Stimulated activated CD4-positive, alpha-beta T cell treated with anti-CD3 and anti-CD28 coated beads, Interleukin-4, amount 100 ng/mL, for 48 hours (primary cell): ENCODE results near the gene NIM1K.
A peak's percentile ranks its signal among the peaks of the same experiment; 100 is the strongest.
"Not testable (repeated sequence)": the region's sequence is repeated elsewhere in the genome, so short reads cannot be mapped to it uniquely, and the experiment has no call there.

Experiments used
- DNase-seq, 2 donors: peaks; one replicate each; pipeline ENCODE4 v3.0.0-alpha.2; 2020; ENCODE audit warnings: low read depth in 2 of 2

The NIM1K gene

GRCh38 chr5:43230707-43231106 lies 38.7 kb downstream of the NIM1K start:
- no peak for DNase-seq

GRCh38 chr5:43231977-43232376 lies 40.0 kb downstream of the NIM1K start:
- peak in 1 of 2 donors; percentile 2 for DNase-seq

GRCh38 chr5:43232943-43233833 lies 41.2 kb downstream of the NIM1K start:
- no peak for DNase-seq

- DNase-seq, result no peak
Observed at GRCh38 chr5:43233946-43234345, 41.9 kb downstream of the NIM1K start.

- DNase-seq, result no peak
Observed at GRCh38 chr5:43236653-43237355, 44.8 kb downstream of the NIM1K start.

GRCh38 chr5:43242196-43242595 lies 50.2 kb downstream of the NIM1K start:
- DNase-seq, result no peak

- DNase-seq, result no peak
Observed at GRCh38 chr5:43243270-43243669, 51.2 kb downstream of the NIM1K start.

- DNase-seq, result no peak
Observed at GRCh38 chr5:43244823-43245565, 53.0 kb downstream of the NIM1K start.

- peak in 1 of 2 donors; percentile 7 for DNase-seq
Observed at GRCh38 chr5:43245724-43246385, 53.8 kb downstream of the NIM1K start.

- no peak for DNase-seq
Observed at GRCh38 chr5:43251754-43252153, 59.7 kb downstream of the NIM1K start.

- DNase-seq, result no peak
Observed at GRCh38 chr5:43255704-43256103, 63.7 kb downstream of the NIM1K start.

- no peak for DNase-seq
Observed at GRCh38 chr5:43256261-43256966, 64.4 kb downstream of the NIM1K start.

GRCh38 chr5:43258116-43258515 lies 66.1 kb downstream of the NIM1K start:
- no peak for DNase-seq

- DNase-seq, result not testable (repeated sequence)
Observed at GRCh38 chr5:43262269-43262668, 70.2 kb downstream of the NIM1K start.

GRCh38 chr5:43268188-43268820 lies 76.3 kb downstream of the NIM1K start:
- DNase-seq, result no peak

- DNase-seq, result no peak
Observed at GRCh38 chr5:43270645-43271044, 78.6 kb downstream of the NIM1K start.

GRCh38 chr5:43273552-43273951 lies 81.5 kb downstream of the NIM1K start:
- no peak for DNase-seq

- DNase-seq, result no peak
Observed at GRCh38 chr5:43274435-43275114, 82.5 kb downstream of the NIM1K start.

GRCh38 chr5:43275391-43275790 lies 83.4 kb downstream of the NIM1K start:
- DNase-seq, result no peak
